Cardiac fibroblast (primary cell): ENCODE measurements around the gene THYN1.
A peak's percentile ranks its signal among the peaks of the same experiment; 100 is the strongest.

ENCODE experiments used
- DNase-seq, 2 donors: peaks; one replicate each; pipeline versions ENCODE4 v3.0.0 to v3.0.0-alpha.2; 2010; ENCODE audit warnings: low read depth in 2 of 2
- H3K4me3 ChIP-seq, 2 donors: replicated peaks in 1 of 2; 1 replicate in 1 of 2; 2 replicates in 1 of 2; pipeline ENCODE4 v1.5.1; 2011; ENCODE audit warnings: low read depth in 2 of 2, low read length in 2 of 2, mild to moderate bottlenecking in 2 of 2, moderate library complexity in 1 of 2
- CTCF ChIP-seq: IDR thresholded peaks from one replicate; pipeline ENCODE4 v1.5.1; 2011; ENCODE audit warnings: low read depth, mild to moderate bottlenecking, low read length, inconsistent platforms

The THYN1 gene

GRCh38 chr11:134230339-134230738, 22.8 kb downstream of the THYN1 start:
- TF ChIP-seq CTCF, result no peak
- no peak for DNase-seq
- H3K4me3 ChIP-seq, result no peak overlapping the region

GRCh38 chr11:134229126-134229790, 23.9 kb downstream of the THYN1 start:
- no peak for TF ChIP-seq CTCF
- peak in 1 of 2 donors; percentile 34 for DNase-seq
- no peak overlapping the region for H3K4me3 ChIP-seq

GRCh38 chr11:134228625-134229024, 24.5 kb downstream of the THYN1 start:
- no peak for DNase-seq
- no peak overlapping the region for H3K4me3 ChIP-seq
- TF ChIP-seq CTCF, result no peak

- no peak overlapping the region for H3K4me3 ChIP-seq
- no peak for TF ChIP-seq CTCF
- DNase-seq, result peak in 1 of 2 donors; percentile 13
Measured at GRCh38 chr11:134226806-134227325, 26.3 kb downstream of the THYN1 start.

GRCh38 chr11:134224710-134225664, 28.2 kb downstream of the THYN1 start:
- TF ChIP-seq CTCF, result no peak
- H3K4me3 ChIP-seq, result peak overlapping the region; percentile 87 to 95
- peak; percentile 17 to 29 for DNase-seq

GRCh38 chr11:134223836-134224709, 29.1 kb downstream of the THYN1 start, which contains the start of the genes NCAPD3 and VPS26B:
NCAPD3 (minus strand) TSS chr11:134223967; CDS start chr11:134223926, 41 bp downstream.
VPS26B (plus strand) TSS chr11:134224671; CDS start chr11:134225123, 452 bp downstream.
- H3K4me3 ChIP-seq, result peak within 1 kb of the TSS; percentile 87 to 95
- peak; percentile 97 for DNase-seq
- no peak for TF ChIP-seq CTCF
